Adrenal gland (tissue), 12 donors: ENCODE results near the gene UBA3. TPM values are rescaled to one million over a fixed set of nuclear protein-coding genes. Genes with fewer than 3 reads are reported as not detected.

Experiments
- DNase-seq, 7 donors: peaks; one replicate each; pipeline ENCODE4 v3.0.0-alpha.2; 2019 to 2020
- H3K27ac ChIP-seq, 5 donors: fragments of 200-600 bp; sonication (generic) in 4 of 5; 1 replicate in 3 of 5; 2 replicates in 2 of 5; pipeline versions ENCODE4 v1.5.1 to v1.8.0; 2016 to 2020; ENCODE audit warnings: mild to moderate bottlenecking in 1 of 5
- H3K27me3 ChIP-seq: fragments of 200-600 bp; 2 replicates; pipeline ENCODE4 v1.8.0; 2021
- H3K36me3 ChIP-seq, 2 donors: fragments of 200-600 bp; replicated peaks in 1 of 2; 1 replicate in 1 of 2; 2 replicates in 1 of 2; pipeline versions ENCODE4 v1.5.1 to v1.8.0; 2018 to 2022
- H3K4me1 ChIP-seq, 2 donors: fragments of 200-600 bp; replicated peaks in 1 of 2; 1 replicate in 1 of 2; 2 replicates in 1 of 2; pipeline versions ENCODE4 v1.5.1 to v1.8.0; 2018 to 2021
- H3K4me3 ChIP-seq, 4 donors: fragments of 200-600 bp; sonication (generic) in 3 of 4; one replicate each; pipeline ENCODE4 v1.5.1; 2016 to 2018
- H3K9me3 ChIP-seq, 3 donors: fragments of 200-600 bp; sonication (generic) in 1 of 3; replicated peaks in 1 of 3; 1 replicate in 2 of 3; 2 replicates in 1 of 3; pipeline versions ENCODE4 v1.5.1 to v1.8.0; 2016 to 2021
- CTCF ChIP-seq, 6 experiments: fragments of 450-650 bp in 4 of 6; fragments of 200-600 bp in 2 of 6; sonication (generic) in 1 of 6; IDR thresholded peaks; 1 replicate in 5 of 6; 2 replicates in 1 of 6; pipeline versions ENCODE4 v1.5.1 to v1.8.0; 2016 to 2021; ENCODE audit warnings: antibody characterized with exemption in 6 of 6, mild to moderate bottlenecking in 2 of 6, moderate library complexity in 1 of 6
- POLR2A ChIP-seq, 2 donors: fragments of 450-650 bp; IDR thresholded peaks; one replicate each; pipeline ENCODE4 v1.6.1; 2017; ENCODE audit warnings: antibody characterized with exemption in 2 of 2, mild to moderate bottlenecking in 2 of 2, moderate library complexity in 1 of 2
- WGBS, 4 donors: extraction: QIAGEN DNeasy Blood & Tissue Kit in 2 of 4; methylation state at CpG; one replicate each; pipeline versions ENCODE4 v1.1.5 to v1.1.7; 2013 to 2017; 5-methylcytosine and 5-hydroxymethylcytosine counted together
- intact Hi-C, 2 donors: fragments of 100-400 bp; cut with DNase I; formaldehyde crosslinking; loops; one replicate each; pipeline versions ENCODE4 v1.14.1 to v1.15.0; 2022 to 2023
- polyA plus RNA-seq, 3 donors: library from polyadenylated mRNA; stranded (reverse); fragments of 200-250 nt in 2 of 3; fragments of 350-450 nt in 1 of 3; fragmentation: Illumina TruSeq in 1 of 3; extraction: RNeasy Lipid Tissue Mini Kit (QIAGEN cat#74804) in 1 of 3; gene quantifications; one replicate each; pipeline ENCODE4 v1.2.3, GENCODE V29; 2013 to 2014
- total RNA-seq, 9 donors: library from RNA; depleted of rRNA in 4 of 9; stranded (reverse); fragments of >200 nt in 4 of 9; fragments of 120-200 nt in 1 of 9; fragmentation: NEBNext Ultra II Directional in 1 of 9; extraction: Animal tissue kit (Norgen Biotek cat#: 25700) in 1 of 9; gene quantifications; one replicate each; pipeline versions ENCODE4 v1.1.0 to v1.2.4, GENCODE V29; 2013 to 2023
- donor health status: healthy with polysubstance abuse.
- donor health status: Bipolar disorder and iron deficiency.
- donor health status: DM: yes; HTN: yes; CAD: no.
- donor health status: DM: no; HTN: no; CAD: no.
- donor health status: DM: no; HTN: no; CAD: no.
- donor health status: DM: yes; HTN: yes; CAD: no.

The UBA3 gene
- total and polyA plus RNA-seq, 12 donors, result 31.8 to 85.7 (median 61.5) TPM

GRCh38 chr3:69014022-69014580 is 66.1 kb downstream of the UBA3 start:
- no peak for DNase-seq
- no peaks in the 10 kb centered on the region for H3K27me3 ChIP-seq
- no peak for TF ChIP-seq POLR2A (IDR thresholded peaks at IDR 0.05)
- TF ChIP-seq CTCF (IDR thresholded peaks at IDR 0.05), result no peak
- no peaks in the 10 kb centered on the region for H3K9me3 ChIP-seq
- peak overlapping the region in 3 of 4 donors; percentile 16 to 92 (median 73) for H3K4me3 ChIP-seq
- 12 to 27% (median 16%) methylated on average over 5 to 11 of the region's 11 CpGs for WGBS, 4 donors
- intact Hi-C loops, result no loop called here
- H3K36me3 ChIP-seq, result peaks cover 0 to 7% of the 10 kb centered on the region in 2 donors
- H3K4me1 ChIP-seq, result peaks cover 5 to 16% of the 10 kb centered on the region in 2 donors
- H3K27ac ChIP-seq, result peak overlapping the region; percentile 93 to 99 (median 98)

GRCh38 chr3:69013253-69014021 is 66.7 kb downstream of the UBA3 start, which contains the start of gene EOGT:
Gene EOGT (minus strand): TSS chr3:69013684. CDS start chr3:69009846, 3,838 bp downstream.
- Histone ChIP-seq H3K36me3 (peaks cover 0 to 14% of the 10 kb centered on the region in 2 donors), H3K27me3 (no peaks in the 10 kb centered on the region), H3K4me1 (peaks cover 5 to 16% of the 10 kb centered on the region in 2 donors), H3K9me3 (no peaks in the 10 kb centered on the region), H3K4me3 (peak within 1 kb of the TSS; percentile 2 to 92 (median 68)), H3K27ac (peak within 1 kb of the TSS; percentile 93 to 99 (median 98))
- 0% methylated on average over 7 to 96 of the region's 96 CpGs for WGBS, 4 donors
- TF ChIP-seq POLR2A (IDR thresholded peaks at IDR 0.05) (peak; percentile 53 to 78), CTCF (IDR thresholded peaks at IDR 0.05) (peak; percentile 18 to 54 (median 52))
- peak; percentile 89 to 94 (median 91) for DNase-seq
- intact Hi-C loops, result no loop called here

DNA sequence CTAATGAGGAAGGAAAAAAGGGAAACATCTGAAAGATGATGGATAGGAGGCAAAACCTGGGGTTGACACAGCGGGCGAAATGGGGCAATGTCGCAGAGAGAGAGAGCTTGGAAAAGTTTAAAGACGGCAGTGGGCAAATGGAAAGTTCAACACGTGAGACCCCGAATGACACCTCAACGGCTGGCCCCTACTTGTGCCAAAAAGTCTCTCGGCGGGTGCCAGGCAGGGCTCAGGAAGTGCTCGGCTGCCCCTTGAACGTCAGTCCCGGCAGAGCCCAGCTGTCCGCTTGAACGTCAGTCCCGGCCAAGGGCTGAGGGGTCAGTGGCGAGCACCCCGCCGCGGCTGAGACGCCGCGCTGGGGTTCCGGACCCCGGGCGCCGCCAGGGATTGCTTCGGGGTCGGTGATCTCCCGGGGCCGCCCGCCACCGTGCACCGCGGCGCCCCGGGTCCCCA is 67.3 kb downstream of the UBA3 start:
- Histone ChIP-seq H3K36me3 (peaks cover 0 to 20% of the 10 kb centered on the region in 2 donors), H3K4me1 (peaks cover 5 to 16% of the 10 kb centered on the region in 2 donors), H3K27me3 (no peaks in the 10 kb centered on the region), H3K4me3 (peak overlapping the region in 3 of 4 donors; percentile 63 to 92 (median 73)), H3K9me3 (no peaks in the 10 kb centered on the region), H3K27ac (peak overlapping the region; percentile 93 to 99 (median 98))
- peak; percentile 51 to 80 (median 66) for DNase-seq
- TF ChIP-seq CTCF (IDR thresholded peaks at IDR 0.05) (peak in 1 of 6 experiments; percentile 34), POLR2A (IDR thresholded peaks at IDR 0.05) (no peak)
- 1 to 10% (median 5%) methylated on average over 6 to 36 of the region's 36 CpGs for WGBS, 4 donors
- intact Hi-C loops, result no loop called here

DNA sequence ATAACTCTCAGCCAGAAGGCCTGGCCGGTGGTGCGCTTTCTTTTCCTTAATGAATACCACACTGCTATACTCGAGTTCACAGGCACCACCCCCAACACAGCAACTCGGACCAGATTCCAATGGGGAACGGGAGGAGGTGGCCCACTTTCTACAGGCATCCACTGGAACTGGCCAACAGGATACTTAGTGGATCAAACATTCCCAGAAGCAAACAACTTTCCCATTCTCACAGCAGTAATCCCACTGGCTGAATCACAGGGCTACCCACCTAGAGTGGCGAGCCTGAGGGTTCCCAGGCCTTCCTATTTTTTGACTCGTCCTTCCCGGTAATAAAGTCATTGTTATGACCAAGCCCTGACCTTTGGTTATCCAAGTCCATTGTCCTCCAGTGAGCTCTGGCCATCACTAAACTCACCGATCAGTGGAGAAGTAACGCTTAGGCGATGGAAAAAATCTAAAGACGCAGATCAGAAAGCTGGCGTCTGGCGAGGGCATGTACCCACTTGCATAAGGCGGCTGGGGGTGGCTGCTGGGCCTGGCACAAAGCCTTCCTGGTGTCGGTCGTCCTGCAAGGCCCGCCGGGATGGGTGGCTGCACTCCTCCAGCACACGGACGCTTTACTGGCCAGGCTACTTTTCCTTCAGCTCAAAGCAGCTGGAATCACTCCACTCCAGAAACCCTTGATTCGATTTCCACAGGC is 67.9 kb downstream of the UBA3 start:
- WGBS, 4 donors, result 62 to 83% (median 72%) methylated on average over 18 to 22 of the region's 22 CpGs
- peaks cover 0 to 24% of the 10 kb centered on the region in 2 donors for H3K36me3 ChIP-seq
- TF ChIP-seq CTCF (IDR thresholded peaks at IDR 0.05) (no peak), POLR2A (IDR thresholded peaks at IDR 0.05) (no peak)
- peak overlapping the region; percentile 93 to 99 (median 98) for H3K27ac ChIP-seq
- no peaks in the 10 kb centered on the region for H3K9me3 ChIP-seq
- DNase-seq, result peak; percentile 33 to 71 (median 45)
- H3K27me3 ChIP-seq, result no peaks in the 10 kb centered on the region
- peak overlapping the region in 2 of 4 donors; percentile 73 to 92 for H3K4me3 ChIP-seq
- H3K4me1 ChIP-seq, result peaks cover 5 to 16% of the 10 kb centered on the region in 2 donors
- intact Hi-C loops, result no loop called here
